Right lung (tissue), 10 donors: ENCODE data around the gene FNDC7. TPM values are rescaled to one million over a fixed set of nuclear protein-coding genes. Genes with fewer than 3 reads are reported as not detected.
"Not testable (repeated sequence)": the region's sequence is repeated elsewhere in the genome, so short reads cannot be mapped to it uniquely, and the experiment has no call there.

Source experiments
- DNase-seq, 2 donors: peaks; one replicate each; pipeline ENCODE4 v3.0.0-alpha.2; 2013
- long read RNA-seq, 8 donors: transcript quantifications; one replicate each; lab custom pipeline, GENCODE V29; 2026
- polyA plus RNA-seq, 5 donors: library from polyadenylated mRNA; unstranded; fragments of 120-200 nt; gene quantifications; one replicate each; pipeline versions ENCODE4 v1.2.1 to v1.2.3, GENCODE V29; 2013; ENCODE audit warnings: inconsistent platforms in 1 of 5, low replicate concordance in 1 of 5; ENCODE audit not compliant: insufficient read length in 5 of 5, insufficient read depth in 1 of 5

FNDC7 gene
- under 1 TPM in 1 of 5 donors, not detected in 4; 0.04 TPM for polyA plus RNA-seq
- long read RNA-seq, donor 1, result 0 reads
- long read RNA-seq, donor 2, result 0 reads
- long read RNA-seq, donor 3, result 0 reads
- long read RNA-seq, donor 4, result 0 reads
- long read RNA-seq, donor 5, result 0 reads
- long read RNA-seq, donor 6, result 0 reads
- long read RNA-seq, donor 7, result 0 reads
- long read RNA-seq, donor 8, result 0 reads

GRCh38 chr1:108712606-108713150 is at the start of gene FNDC7:
Gene FNDC7 (plus strand): TSS chr1:108712908. CDS start chr1:108712934, 26 bp downstream.
- no peak for DNase-seq

- DNase-seq, result peak in 1 of 2 donors; percentile 28
Observed at GRCh38 chr1:108663074-108663473, 49.6 kb upstream of the FNDC7 start.

- no peak for DNase-seq
Observed at GRCh38 chr1:108664481-108664880, 48.2 kb upstream of the FNDC7 start.

DNA sequence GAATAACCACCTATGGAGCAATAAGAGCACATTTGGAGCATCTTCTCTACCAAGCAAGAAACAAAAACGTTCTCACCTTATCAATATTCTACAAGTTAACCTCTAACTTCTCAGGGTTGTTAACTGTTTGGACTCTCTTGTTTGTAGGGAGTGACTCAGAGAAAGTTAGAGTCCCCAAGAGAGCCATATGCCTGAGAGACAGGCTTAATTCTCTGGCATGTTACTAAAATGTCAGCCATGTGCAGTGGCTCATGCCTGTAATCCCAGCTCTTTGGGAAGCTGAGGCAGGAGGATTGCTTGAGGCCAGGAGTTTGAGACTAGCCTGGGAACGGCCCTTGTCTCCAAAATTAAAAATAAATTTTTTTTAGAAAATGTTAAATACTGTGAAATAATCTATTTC is 47.6 kb upstream of the FNDC7 start:
- DNase-seq, result no peak

DNA sequence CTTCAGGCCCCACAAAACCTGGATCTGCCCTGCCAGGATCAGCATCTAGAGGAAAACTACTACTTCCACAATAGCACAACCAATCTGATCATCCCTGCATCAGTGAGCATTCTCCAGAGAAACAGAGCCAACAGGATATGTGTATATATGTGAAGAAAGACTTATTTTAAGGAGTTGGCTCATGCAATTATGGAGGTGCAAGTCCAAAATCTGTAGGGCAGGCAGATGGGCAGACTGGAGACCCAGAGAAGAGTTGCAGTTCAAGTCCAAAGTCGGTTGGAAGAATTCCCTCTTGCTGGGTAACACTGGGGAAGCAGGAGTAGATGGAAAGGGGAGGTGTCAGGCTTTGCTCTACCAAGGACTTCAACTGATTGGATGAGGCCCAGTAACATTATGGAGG is 46.9 kb upstream of the FNDC7 start:
- no peak for DNase-seq

DNA sequence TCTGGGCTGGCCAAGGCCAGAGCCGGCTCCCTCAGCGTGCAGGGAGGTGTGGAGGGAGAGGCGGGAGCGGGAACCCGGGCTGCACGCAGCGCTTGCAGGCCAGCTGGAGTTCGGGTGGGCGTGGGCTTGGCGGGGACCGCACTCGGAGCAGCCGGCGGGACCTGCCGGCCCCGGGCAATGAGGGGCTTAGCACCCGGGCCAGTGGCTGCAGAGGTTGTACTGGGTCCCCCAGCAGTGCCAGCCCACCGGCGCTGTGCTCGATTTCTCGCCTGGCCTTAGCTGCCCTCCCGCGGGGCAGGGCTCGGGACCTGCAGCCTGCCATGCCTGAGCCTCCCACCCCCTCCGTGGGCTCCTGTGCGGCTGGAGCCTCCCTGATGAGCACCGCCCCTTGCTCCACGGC is 45.3 kb upstream of the FNDC7 start:
- not testable (repeated sequence) for DNase-seq

DNA sequence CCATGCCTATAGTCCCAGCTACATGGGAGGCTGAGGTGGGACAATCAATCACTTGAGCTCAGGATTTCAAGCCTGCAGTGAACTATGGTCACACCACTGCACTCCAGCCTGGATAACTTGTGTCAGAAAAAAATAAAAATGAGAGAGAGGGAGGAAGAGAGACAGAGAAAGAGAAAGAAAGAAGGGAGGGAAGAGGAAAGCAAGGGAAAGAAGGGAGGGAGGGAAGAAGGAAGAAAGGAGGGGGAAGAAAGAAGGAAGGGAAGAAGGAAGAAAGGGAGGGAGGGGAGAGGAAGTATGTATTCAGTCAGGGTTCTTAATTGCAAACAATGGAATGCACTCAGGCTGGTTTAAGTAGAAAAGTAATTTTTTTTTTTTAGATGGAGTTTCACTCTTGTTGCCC is 43.9 kb upstream of the FNDC7 start:
- DNase-seq, result no peak

GRCh38 chr1:108669679-108670078 is 43.0 kb upstream of the FNDC7 start:
- DNase-seq, result no peak

GRCh38 chr1:108670131-108670773 is 42.5 kb upstream of the FNDC7 start:
- DNase-seq, result no peak

DNA sequence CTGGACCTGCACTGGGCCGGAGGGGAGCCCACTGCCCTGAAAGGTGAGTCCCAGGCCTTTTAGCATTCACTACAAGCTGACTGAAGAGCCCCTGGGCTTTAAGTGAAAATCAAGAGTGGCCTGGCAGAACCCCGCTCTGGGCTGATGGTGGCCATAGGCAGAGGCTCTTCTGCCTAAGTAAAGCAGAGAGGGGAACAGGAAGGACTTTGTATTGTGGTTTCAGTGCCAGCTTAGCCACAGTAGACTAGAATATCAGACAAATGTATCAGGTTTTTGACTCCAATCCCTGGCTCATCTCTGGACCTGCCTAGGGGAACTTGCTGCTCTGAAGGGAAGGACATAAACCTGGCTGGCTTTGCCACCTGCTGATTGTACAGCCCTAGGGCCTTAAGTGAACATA is 41.6 kb upstream of the FNDC7 start:
- DNase-seq, result no peak

DNA sequence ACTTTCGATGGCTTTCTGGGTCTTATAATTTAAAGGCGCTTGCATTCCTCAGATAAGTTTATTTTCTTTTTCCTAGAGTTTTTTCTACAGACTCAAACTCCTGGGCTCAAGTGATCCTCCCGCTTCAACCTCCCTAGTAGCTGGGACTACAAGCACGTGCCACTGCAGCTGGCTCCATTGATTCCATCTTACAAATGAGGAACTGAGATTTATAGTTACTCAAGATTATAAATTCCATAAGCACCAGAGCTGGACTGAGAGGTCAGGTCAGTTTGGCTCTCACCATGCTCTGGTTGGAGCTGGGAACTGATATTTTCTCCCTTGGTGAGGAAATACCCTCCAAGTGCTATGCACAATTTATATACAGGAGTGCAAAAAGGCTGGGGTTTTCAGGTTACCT is 34.0 kb upstream of the FNDC7 start:
- no peak for DNase-seq

DNA sequence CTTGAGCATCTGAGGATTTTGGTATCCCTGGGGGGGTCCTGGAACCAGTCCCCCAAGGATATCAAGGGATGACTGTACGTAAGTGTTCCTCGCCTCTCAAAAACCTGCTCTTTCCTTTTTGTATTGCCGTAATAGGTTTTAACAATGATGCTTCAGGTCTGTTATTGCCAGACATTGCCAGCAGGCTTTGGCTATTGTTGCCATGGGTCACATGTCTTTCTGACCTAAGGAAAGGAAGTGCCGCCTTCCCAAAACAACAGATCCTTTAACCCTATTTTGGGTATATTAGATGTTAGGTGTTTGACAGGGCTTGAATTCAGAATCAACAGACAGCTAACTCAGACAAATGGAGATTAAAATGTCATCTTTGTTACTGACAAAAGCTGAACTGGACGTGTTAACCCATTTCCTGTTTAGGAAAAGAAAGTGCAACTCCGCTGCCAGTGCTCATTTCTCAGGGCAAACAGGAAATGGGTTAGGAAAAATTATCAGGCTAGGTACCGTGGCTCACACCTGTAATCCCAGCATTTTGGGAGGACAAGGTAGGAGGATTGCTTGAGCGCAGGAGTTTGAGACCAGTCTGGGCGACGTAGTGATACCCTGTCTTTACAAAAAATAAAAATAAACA is 33.0 kb upstream of the FNDC7 start:
- no peak for DNase-seq

DNA sequence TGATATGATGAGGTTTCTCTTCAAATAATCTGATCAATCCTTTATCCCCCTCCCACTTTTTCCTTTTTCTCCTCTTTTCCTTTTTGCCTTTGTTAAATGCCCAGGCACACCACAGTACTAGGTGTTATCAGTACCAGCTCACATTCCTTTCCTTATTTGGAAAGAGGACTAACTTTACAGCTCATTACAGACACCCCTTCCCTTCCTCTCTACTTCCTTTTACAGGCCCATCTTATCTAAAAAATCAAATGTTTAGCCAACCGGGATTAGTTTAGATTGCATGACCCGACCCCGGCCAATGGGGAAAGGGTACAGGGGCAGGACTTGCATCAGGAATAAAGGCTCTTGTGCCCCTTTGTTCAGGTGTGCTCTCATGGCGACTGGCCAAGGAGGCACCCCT is 31.0 kb upstream of the FNDC7 start:
- DNase-seq, result not testable (repeated sequence)

- no peak for DNase-seq
Observed at GRCh38 chr1:108685529-108685928, 27.2 kb upstream of the FNDC7 start.

DNA sequence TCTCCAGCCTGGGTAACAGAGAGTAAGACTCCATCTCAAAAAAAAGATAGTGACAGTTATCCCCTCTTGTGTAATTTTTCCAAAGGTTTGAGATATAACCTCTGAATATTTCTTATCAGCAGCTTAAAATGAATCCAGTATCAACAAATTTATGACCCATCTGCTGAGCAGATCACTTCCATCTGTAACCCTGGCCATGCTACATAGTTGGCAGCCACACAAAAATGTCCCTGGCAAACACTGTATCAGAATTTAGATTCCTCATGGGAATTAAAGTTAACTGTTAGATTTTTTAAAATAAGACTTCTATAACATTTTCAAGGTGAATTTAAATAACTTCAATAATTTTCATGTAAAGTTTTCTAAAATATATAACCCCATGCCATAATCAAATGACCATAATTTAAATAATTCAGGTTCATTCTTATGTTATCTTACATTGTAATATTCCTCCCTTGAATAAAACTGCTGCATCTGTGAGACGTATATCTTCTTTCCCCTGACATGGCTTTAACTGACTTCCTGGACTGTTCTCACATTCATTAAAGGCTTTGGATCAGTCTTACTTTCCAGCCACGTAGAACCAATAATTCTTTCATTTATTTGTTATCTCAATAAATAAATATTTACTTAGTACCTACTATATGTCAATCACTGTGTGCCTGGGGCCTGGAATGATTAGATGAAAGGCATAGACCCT is 25.9 kb upstream of the FNDC7 start:
- no peak for DNase-seq

DNA sequence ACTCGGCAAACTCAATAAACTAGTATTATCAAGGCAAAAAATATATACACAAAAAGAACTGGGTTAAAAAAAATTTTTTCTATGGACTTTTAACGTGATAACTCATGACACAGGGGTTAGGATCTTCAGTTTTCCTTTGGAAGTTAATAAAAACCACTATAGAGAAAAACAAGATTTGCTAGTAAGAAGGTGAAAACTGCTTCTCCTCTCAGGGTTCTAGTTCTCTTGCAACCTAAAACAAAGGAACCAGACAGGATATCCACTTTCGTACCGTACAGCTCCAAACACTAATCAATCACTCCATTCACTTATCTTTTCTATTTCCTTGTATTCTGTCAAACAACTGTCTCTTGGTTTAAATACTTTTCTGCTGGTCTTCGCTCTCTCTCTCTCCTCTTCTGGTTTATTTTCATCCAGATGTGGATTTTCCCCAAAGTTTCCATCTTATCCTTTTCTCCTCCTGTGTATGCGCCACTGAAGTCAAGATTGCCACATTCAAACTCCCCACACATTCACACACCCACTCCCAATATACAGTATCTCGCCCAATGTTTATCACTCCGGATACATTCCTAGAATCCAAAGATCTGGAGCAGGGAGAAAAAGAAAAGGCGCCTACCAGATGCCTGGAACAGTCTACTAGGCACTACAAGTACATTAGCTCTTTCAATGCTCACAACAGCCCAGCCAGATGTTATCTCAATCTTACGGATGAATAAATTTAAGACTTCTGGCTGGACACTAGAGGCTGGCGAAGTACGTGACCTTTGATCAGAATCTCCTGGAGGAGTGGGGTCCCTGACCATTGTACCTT is 21.4 kb upstream of the FNDC7 start:
- no peak for DNase-seq

DNA sequence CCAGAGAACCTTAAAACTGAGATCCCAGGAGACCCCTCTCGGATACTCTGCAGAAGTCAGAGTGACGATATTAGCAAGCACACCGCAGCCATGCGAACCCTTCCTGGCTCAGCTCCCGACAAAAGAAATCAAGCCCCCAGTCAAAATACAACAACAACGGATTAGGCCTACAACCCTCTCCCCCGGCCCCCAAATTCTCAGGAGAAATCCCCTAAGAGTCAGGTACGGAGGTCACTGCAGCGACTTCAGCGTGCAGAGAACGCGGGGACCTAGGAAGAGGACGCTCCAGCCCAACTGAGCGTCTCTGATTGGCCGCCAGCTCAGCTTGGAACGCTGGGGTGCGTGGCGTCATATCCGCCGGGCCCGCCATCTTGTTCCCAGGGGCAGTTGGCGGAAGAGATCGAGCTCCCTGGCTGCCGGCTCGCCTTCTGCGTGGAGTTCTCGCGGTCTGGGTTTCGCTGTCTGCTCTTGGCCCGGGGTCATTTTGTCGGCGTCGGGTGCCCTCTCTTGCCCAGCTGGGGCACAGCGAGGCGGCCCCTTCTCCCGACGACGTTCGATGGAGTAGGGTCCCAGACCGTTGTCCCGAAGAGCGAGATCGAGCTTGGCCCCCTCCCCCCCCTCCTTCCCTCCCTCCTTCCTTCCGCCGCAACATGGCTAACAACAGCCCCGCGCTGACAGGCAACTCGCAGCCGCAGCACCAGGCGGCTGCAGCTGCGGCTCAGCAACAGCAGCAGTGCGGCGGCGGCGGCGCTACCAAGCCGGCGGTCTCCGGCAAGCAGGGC is 20.6 kb upstream of the FNDC7 start, which contains the start of gene PRPF38B:
PRPF38B (plus strand) TSS at position 369 of the 782 bp plus-strand sequence; CDS start at position 651, 282 bp downstream.
- peak; percentile 94 to 95 for DNase-seq

- DNase-seq, result peak; percentile 41 to 84
Observed at GRCh38 chr1:108692724-108693655, 19.7 kb upstream of the FNDC7 start.

- DNase-seq, result no peak
Observed at GRCh38 chr1:108695535-108695934, 17.2 kb upstream of the FNDC7 start.
